Duodenal mucosa (tissue), 2 donors: ENCODE measurements around the gene ZSCAN22.
"Not testable (repeated sequence)": the region's sequence is repeated elsewhere in the genome, so short reads cannot be mapped to it uniquely, and the experiment has no call there.

ENCODE experiments used
- H3K27ac ChIP-seq: one replicate; pipeline ENCODE4 v1.7.0; 2013; ENCODE audit warnings: low read depth, low read length
- H3K27me3 ChIP-seq, 2 donors: one replicate each; pipeline ENCODE4 v1.7.0; 2013; ENCODE audit warnings: low read length in 2 of 2, control low read depth in 1 of 2; ENCODE audit not compliant: insufficient read depth in 2 of 2, control insufficient read depth in 1 of 2
- H3K36me3 ChIP-seq, 2 donors: one replicate each; pipeline ENCODE4 v1.7.0; 2013; ENCODE audit warnings: low read length in 2 of 2, control low read depth in 1 of 2; ENCODE audit not compliant: insufficient read depth in 2 of 2, control insufficient read depth in 1 of 2
- H3K4me1 ChIP-seq, 2 donors: one replicate each; pipeline ENCODE4 v1.7.0; 2013; ENCODE audit warnings: low read length in 2 of 2, control low read depth in 1 of 2; ENCODE audit not compliant: insufficient read depth in 2 of 2, control insufficient read depth in 1 of 2
- H3K4me3 ChIP-seq, 2 donors: one replicate each; pipeline ENCODE4 v1.7.0; 2013; ENCODE audit warnings: low read length in 2 of 2, low read depth in 1 of 2
- H3K9ac ChIP-seq, 2 donors: one replicate each; pipeline ENCODE4 v1.7.0; 2013; ENCODE audit warnings: low read length in 2 of 2, low read depth in 1 of 2
- H3K9me3 ChIP-seq, 2 donors: one replicate each; pipeline ENCODE4 v1.7.0; 2013; ENCODE audit warnings: low read length in 2 of 2, control low read depth in 1 of 2; ENCODE audit not compliant: control insufficient read depth in 1 of 2

Gene ZSCAN22

GRCh38 chr19:58336216-58336615, 9.4 kb downstream of the ZSCAN22 start:
- Histone ChIP-seq H3K4me3 (no peak overlapping the region), H3K27me3 (no peaks in the 10 kb centered on the region), H3K9ac (no peak overlapping the region), H3K27ac (no peak overlapping the region), H3K4me1 (no peaks in the 10 kb centered on the region), H3K9me3 (peaks cover 0 to 6% of the 10 kb centered on the region in 2 donors), H3K36me3 (peaks cover 8 to 43% of the 10 kb centered on the region in 2 donors)

- Histone ChIP-seq H3K27ac (no peak overlapping the region), H3K4me1 (no peaks in the 10 kb centered on the region), H3K36me3 (peaks cover 8 to 49% of the 10 kb centered on the region in 2 donors), H3K9me3 (peaks cover 0 to 6% of the 10 kb centered on the region in 2 donors), H3K27me3 (no peaks in the 10 kb centered on the region), H3K4me3 (no peak overlapping the region), H3K9ac (no peak overlapping the region)
Measured at GRCh38 chr19:58336820-58337219, 10.0 kb downstream of the ZSCAN22 start.

GRCh38 chr19:58338336-58338735, 11.5 kb downstream of the ZSCAN22 start:
- Histone ChIP-seq H3K9ac (no peak overlapping the region), H3K36me3 (peaks cover 8 to 50% of the 10 kb centered on the region in 2 donors), H3K4me1 (no peaks in the 10 kb centered on the region)

GRCh38 chr19:58338825-58339558, 12.2 kb downstream of the ZSCAN22 start:
- no peak overlapping the region for H3K9ac ChIP-seq
- no peak overlapping the region for H3K4me3 ChIP-seq
- H3K9me3 ChIP-seq, result peaks cover 0 to 6% of the 10 kb centered on the region in 2 donors
- H3K4me1 ChIP-seq, result no peaks in the 10 kb centered on the region
- peaks cover 8 to 50% of the 10 kb centered on the region in 2 donors for H3K36me3 ChIP-seq
- H3K27me3 ChIP-seq, result no peaks in the 10 kb centered on the region
- H3K27ac ChIP-seq, result no peak overlapping the region

More at GRCh38 chr19:58338336-58338735, 11.5 kb downstream of the ZSCAN22 start:
- H3K27me3 ChIP-seq, result no peaks in the 10 kb centered on the region
- peaks cover 0 to 6% of the 10 kb centered on the region in 2 donors for H3K9me3 ChIP-seq
- H3K4me3 ChIP-seq, result no peak overlapping the region
- no peak overlapping the region for H3K27ac ChIP-seq

- peaks cover 0 to 3% of the 10 kb centered on the region in 2 donors for H3K27me3 ChIP-seq
- peaks cover 0 to 13% of the 10 kb centered on the region in 2 donors for H3K36me3 ChIP-seq
- no peak overlapping the region for H3K27ac ChIP-seq
Measured at GRCh38 chr19:58345558-58345957, 18.8 kb downstream of the ZSCAN22 start.

GRCh38 chr19:58346961-58347929, 20.5 kb downstream of the ZSCAN22 start:
- Histone ChIP-seq H3K4me1 (no peaks in the 10 kb centered on the region), H3K9me3 (no peaks in the 10 kb centered on the region), H3K36me3 (no peaks in the 10 kb centered on the region), H3K27me3 (peaks cover 0 to 3% of the 10 kb centered on the region in 2 donors), H3K4me3 (peak overlapping the region; percentile 73), H3K27ac (peak overlapping the region; percentile 50), H3K9ac (peak overlapping the region; percentile 43 to 57)

More at GRCh38 chr19:58345558-58345957, 18.8 kb downstream of the ZSCAN22 start:
- Histone ChIP-seq H3K9me3 (no peaks in the 10 kb centered on the region), H3K4me3 (no peak overlapping the region), H3K4me1 (no peaks in the 10 kb centered on the region), H3K9ac (no peak overlapping the region)

- H3K9me3 ChIP-seq, H3K27me3 ChIP-seq, H3K36me3 ChIP-seq, H3K4me1 ChIP-seq, H3K27ac ChIP-seq: not testable (repeated sequence)
- H3K4me3 ChIP-seq, result peak overlapping the region; percentile 71 to 73
- peak overlapping the region; percentile 43 to 47 for H3K9ac ChIP-seq
Measured at GRCh38 chr19:58348080-58348479, 21.3 kb downstream of the ZSCAN22 start.

- no peak overlapping the region for H3K9ac ChIP-seq
- H3K36me3 ChIP-seq, result no peaks in the 10 kb centered on the region
- no peaks in the 10 kb centered on the region for H3K9me3 ChIP-seq
- no peaks in the 10 kb centered on the region for H3K4me1 ChIP-seq
- H3K4me3 ChIP-seq, result no peak overlapping the region
- H3K27me3 ChIP-seq, result peaks cover 0 to 3% of the 10 kb centered on the region in 2 donors
- no peak overlapping the region for H3K27ac ChIP-seq
Measured at GRCh38 chr19:58349590-58349989, 22.8 kb downstream of the ZSCAN22 start.

GRCh38 chr19:58350001-58350861, 23.4 kb downstream of the ZSCAN22 start:
- Histone ChIP-seq H3K9me3 (no peaks in the 10 kb centered on the region), H3K4me1 (no peaks in the 10 kb centered on the region), H3K4me3 (peak overlapping the region in 1 of 2 donors; percentile 16), H3K27me3 (peaks cover 0 to 3% of the 10 kb centered on the region in 2 donors), H3K9ac (no peak overlapping the region), H3K27ac (no peak overlapping the region), H3K36me3 (no peaks in the 10 kb centered on the region)
